GM23338 (cell line): Measurements from ENCODE around the gene PHLDB2. TPM values are rescaled to one million over a fixed set of nuclear protein-coding genes. Genes with fewer than 3 reads are reported as not detected.

Experiments used
- ATAC-seq: fragments of 200-7000 bp; cut with Tn5 transposase; 3 replicates; pipeline ENCODE4 v1.9.1; 2020
- DNase-seq: peaks from one replicate; pipeline ENCODE4 v3.0.0-alpha.2; 2015; ENCODE audit warnings: low spot score
- H2AFZ ChIP-seq: fragments of 200-600 bp; sonication (generic); 2 replicates; pipeline ENCODE4 v1.8.0; 2016; ENCODE audit warnings: antibody characterized with exemption, mild to moderate bottlenecking, moderate library complexity
- H3F3A ChIP-seq: fragments of 200-600 bp; sonication (generic); replicated peaks from 2 replicates; pipeline ENCODE4 v1.8.0; 2017; ENCODE audit warnings: antibody characterized with exemption, mixed run types, low read depth
- H3K27ac ChIP-seq: fragments of 200-600 bp; sonication (generic); 2 replicates; pipeline ENCODE4 v1.6.1; 2016; ENCODE audit warnings: low read depth
- H3K27me3 ChIP-seq: fragments of 200-600 bp; sonication (generic); 2 replicates; pipeline ENCODE4 v1.8.0; 2016; ENCODE audit warnings: mild to moderate bottlenecking, mixed run types, moderate library complexity; ENCODE audit not compliant: insufficient read depth
- H3K36me3 ChIP-seq: fragments of 200-600 bp; sonication (generic); 2 replicates; pipeline ENCODE4 v1.8.0; 2016; ENCODE audit warnings: mild to moderate bottlenecking; ENCODE audit not compliant: insufficient read depth
- H3K4me1 ChIP-seq: fragments of 200-600 bp; sonication (generic); 2 replicates; pipeline ENCODE4 v1.8.0; 2016; ENCODE audit warnings: mild to moderate bottlenecking, moderate library complexity; ENCODE audit not compliant: insufficient read depth
- H3K4me2 ChIP-seq: fragments of 200-600 bp; sonication (generic); 2 replicates; pipeline ENCODE4 v1.7.1; 2017; ENCODE audit warnings: mixed run types
- H3K4me3 ChIP-seq: fragments of 200-600 bp; sonication (generic); 2 replicates; pipeline ENCODE4 v1.6.1; 2016; ENCODE audit warnings: mixed run types
- H3K79me2 ChIP-seq: fragments of 200-600 bp; sonication (generic); replicated peaks from 2 replicates; pipeline ENCODE4 v1.8.0; 2017; ENCODE audit warnings: mild to moderate bottlenecking; ENCODE audit not compliant: insufficient read depth
- H3K9me2 ChIP-seq: fragments of 200-600 bp; sonication (generic); 2 replicates; pipeline ENCODE4 v1.8.0; 2017; ENCODE audit not compliant: insufficient read depth
- H4K20me1 ChIP-seq: fragments of 200-600 bp; sonication (generic); replicated peaks from 2 replicates; pipeline ENCODE4 v1.8.0; 2017; ENCODE audit warnings: mild to moderate bottlenecking; ENCODE audit not compliant: insufficient read depth
- H3K27ac Mint-ChIP-seq: 2 replicates; pipeline ENCODE4 v1.8.0; 2020; ENCODE audit warnings: inconsistent platforms, mild to moderate bottlenecking, moderate library complexity, mixed read lengths
- H3K27me3 Mint-ChIP-seq: 3 replicates; pipeline ENCODE4 v1.8.0; 2022; ENCODE audit warnings: low read depth, mild to moderate bottlenecking, moderate library complexity, mixed read lengths, inconsistent platforms; ENCODE audit not compliant: insufficient read depth, poor library complexity
- H3K36me3 Mint-ChIP-seq: 3 replicates; pipeline ENCODE4 v1.8.0; 2021; ENCODE audit warnings: low read depth, mild to moderate bottlenecking, inconsistent platforms, moderate library complexity, mixed read lengths
- H3K4me1 Mint-ChIP-seq: 3 replicates; pipeline ENCODE4 v1.8.0; 2020; ENCODE audit warnings: mild to moderate bottlenecking, inconsistent platforms, mixed read lengths
- H3K4me3 Mint-ChIP-seq: 3 replicates; pipeline ENCODE4 v1.8.0; 2021; ENCODE audit warnings: moderate library complexity, mild to moderate bottlenecking, inconsistent platforms, mixed read lengths
- H3K9me3 Mint-ChIP-seq: 3 replicates; pipeline ENCODE4 v1.8.0; 2020; ENCODE audit warnings: moderate library complexity, mild to moderate bottlenecking, inconsistent platforms, mixed read lengths
- CREB1 ChIP-seq: fragments of 250-450 bp; sonication (Bioruptor Pico); IDR thresholded peaks from 2 replicates; pipeline ENCODE4 v1.5.0; 2020; ENCODE audit warnings: low read depth, mild to moderate bottlenecking, moderate library complexity
- CTCF ChIP-seq, 2 experiments: fragments of 200-600 bp in 1 of 2; sonication (generic) in 1 of 2; conservative IDR thresholded peaks; 2 replicates each; pipeline versions ENCODE4 v1.5.1 to v1.6.1; 2016 to 2017; ENCODE audit warnings: antibody characterized with exemption in 2 of 2, low read depth in 2 of 2, mild to moderate bottlenecking in 2 of 2, moderate library complexity in 1 of 2
- EZH2 ChIP-seq: fragments of 200-600 bp; sonication (generic); IDR thresholded peaks from one replicate; pipeline ENCODE4 v1.8.0; 2017; ENCODE audit warnings: antibody characterized with exemption, mild to moderate bottlenecking, low read depth; ENCODE audit not compliant: unreplicated experiment
- EZH2phosphoT487 ChIP-seq: fragments of 200-600 bp; sonication (generic); IDR thresholded peaks from one replicate; pipeline ENCODE4 v1.8.1; 2018; ENCODE audit warnings: antibody characterized with exemption; ENCODE audit not compliant: unreplicated experiment
- JUNB ChIP-seq: IDR thresholded peaks from one replicate; pipeline ENCODE4 v1.6.1; 2016; ENCODE audit warnings: antibody characterized with exemption; ENCODE audit not compliant: unreplicated experiment
- NANOG ChIP-seq: IDR thresholded peaks from 2 replicates; pipeline ENCODE4 v1.6.1; 2016; ENCODE audit warnings: antibody characterized with exemption, borderline replicate concordance
- POLR2AphosphoS5 ChIP-seq: IDR thresholded peaks from 2 replicates; pipeline ENCODE4 v1.6.1; 2016; ENCODE audit warnings: antibody characterized with exemption, low read depth
- STAT1 ChIP-seq: IDR thresholded peaks from one replicate; pipeline ENCODE4 v1.6.1; 2016; ENCODE audit warnings: antibody characterized with exemption; ENCODE audit not compliant: unreplicated experiment
- ZNF114 ChIP-seq: fragments of 250-450 bp; sonication (Bioruptor Pico); IDR thresholded peaks from 2 replicates; pipeline ENCODE4 v1.5.0; 2020; ENCODE audit warnings: mild to moderate bottlenecking, moderate library complexity
- ZNF331 ChIP-seq: fragments of 250-450 bp; sonication (Bioruptor Pico); IDR thresholded peaks from 2 replicates; pipeline ENCODE4 v1.5.0; 2020; ENCODE audit warnings: low read depth, mild to moderate bottlenecking, moderate library complexity
- ZNF462 ChIP-seq: fragments of 250-450 bp; sonication (Bioruptor Pico); IDR thresholded peaks from 2 replicates; pipeline ENCODE4 v1.5.0; 2020; ENCODE audit warnings: mild to moderate bottlenecking, moderate library complexity
- polyA plus RNA-seq: library from polyadenylated mRNA; unstranded; fragments of >200 nt; fragmentation: Nextera tagmentation; extraction: Ambion mirVana; gene quantifications from 2 replicates; pipeline ENCODE4 v1.2.1, GENCODE V29; 2016
- total RNA-seq: library from RNA; depleted of rRNA; stranded (reverse); fragments of >200 nt; shearing (Covaris generic); gene quantifications from 2 replicates; pipeline ENCODE4 v1.2.3, GENCODE V29; 2014
- TF ChIP-seq, protein P1 (sequence below): IDR thresholded peaks from one replicate; pipeline ENCODE4 v1.6.1; 2018; ENCODE audit warnings: antibody characterized with exemption; ENCODE audit not compliant: unreplicated experiment
- TF ChIP-seq, protein P2 (sequence below): IDR thresholded peaks from 2 replicates; pipeline ENCODE4 v1.6.1; 2016; ENCODE audit warnings: antibody characterized with exemption

The PHLDB2 gene
- total and polyA plus RNA-seq, 2 experiments from 2014 or later, result 19.5 to 33.7 TPM

- Mint-ChIP-seq H3K27me3 (no peaks in the 10 kb centered on the region), H3K4me3 (no peak overlapping the region), H3K36me3 (peaks cover 3% of the 10 kb centered on the region; the same call in 1 of the 3 replicates), H3K9me3 (peaks cover 5% of the 10 kb centered on the region), H3K27ac (no peak overlapping the region), H3K4me1 (peaks cover 2% of the 10 kb centered on the region; the same call in 2 of the 3 replicates)
- no peak for DNase-seq
- no peak for TF ChIP-seq JUNB
- TF ChIP-seq, protein P1, sequence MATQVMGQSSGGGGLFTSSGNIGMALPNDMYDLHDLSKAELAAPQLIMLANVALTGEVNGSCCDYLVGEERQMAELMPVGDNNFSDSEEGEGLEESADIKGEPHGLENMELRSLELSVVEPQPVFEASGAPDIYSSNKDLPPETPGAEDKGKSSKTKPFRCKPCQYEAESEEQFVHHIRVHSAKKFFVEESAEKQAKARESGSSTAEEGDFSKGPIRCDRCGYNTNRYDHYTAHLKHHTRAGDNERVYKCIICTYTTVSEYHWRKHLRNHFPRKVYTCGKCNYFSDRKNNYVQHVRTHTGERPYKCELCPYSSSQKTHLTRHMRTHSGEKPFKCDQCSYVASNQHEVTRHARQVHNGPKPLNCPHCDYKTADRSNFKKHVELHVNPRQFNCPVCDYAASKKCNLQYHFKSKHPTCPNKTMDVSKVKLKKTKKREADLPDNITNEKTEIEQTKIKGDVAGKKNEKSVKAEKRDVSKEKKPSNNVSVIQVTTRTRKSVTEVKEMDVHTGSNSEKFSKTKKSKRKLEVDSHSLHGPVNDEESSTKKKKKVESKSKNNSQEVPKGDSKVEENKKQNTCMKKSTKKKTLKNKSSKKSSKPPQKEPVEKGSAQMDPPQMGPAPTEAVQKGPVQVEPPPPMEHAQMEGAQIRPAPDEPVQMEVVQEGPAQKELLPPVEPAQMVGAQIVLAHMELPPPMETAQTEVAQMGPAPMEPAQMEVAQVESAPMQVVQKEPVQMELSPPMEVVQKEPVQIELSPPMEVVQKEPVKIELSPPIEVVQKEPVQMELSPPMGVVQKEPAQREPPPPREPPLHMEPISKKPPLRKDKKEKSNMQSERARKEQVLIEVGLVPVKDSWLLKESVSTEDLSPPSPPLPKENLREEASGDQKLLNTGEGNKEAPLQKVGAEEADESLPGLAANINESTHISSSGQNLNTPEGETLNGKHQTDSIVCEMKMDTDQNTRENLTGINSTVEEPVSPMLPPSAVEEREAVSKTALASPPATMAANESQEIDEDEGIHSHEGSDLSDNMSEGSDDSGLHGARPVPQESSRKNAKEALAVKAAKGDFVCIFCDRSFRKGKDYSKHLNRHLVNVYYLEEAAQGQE, result no peak
- TF ChIP-seq NANOG, result no peak
- no peak for TF ChIP-seq STAT1
- TF ChIP-seq ZNF114 (CRISPR knock-in tag), result no peak
- TF ChIP-seq ZNF331 (CRISPR knock-in tag), result no peak
- TF ChIP-seq EZH2phosphoT487, result no peak
- TF ChIP-seq CTCF (conservative IDR thresholded peaks at IDR 0.05; ENCODE audit: low read depth in 2 of 2), result no peak
- TF ChIP-seq ZNF462 (CRISPR knock-in tag), result no peak
- no peak for TF ChIP-seq POLR2AphosphoS5
- TF ChIP-seq CREB1, result no peak
- TF ChIP-seq, protein P2, sequence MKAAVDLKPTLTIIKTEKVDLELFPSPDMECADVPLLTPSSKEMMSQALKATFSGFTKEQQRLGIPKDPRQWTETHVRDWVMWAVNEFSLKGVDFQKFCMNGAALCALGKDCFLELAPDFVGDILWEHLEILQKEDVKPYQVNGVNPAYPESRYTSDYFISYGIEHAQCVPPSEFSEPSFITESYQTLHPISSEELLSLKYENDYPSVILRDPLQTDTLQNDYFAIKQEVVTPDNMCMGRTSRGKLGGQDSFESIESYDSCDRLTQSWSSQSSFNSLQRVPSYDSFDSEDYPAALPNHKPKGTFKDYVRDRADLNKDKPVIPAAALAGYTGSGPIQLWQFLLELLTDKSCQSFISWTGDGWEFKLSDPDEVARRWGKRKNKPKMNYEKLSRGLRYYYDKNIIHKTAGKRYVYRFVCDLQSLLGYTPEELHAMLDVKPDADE, result no peak
- no peak for TF ChIP-seq EZH2
- Histone ChIP-seq H3K4me3 (no peak overlapping the region), H3F3A (no peaks in the 10 kb centered on the region), H3K27me3 (no peaks in the 10 kb centered on the region), H3K4me1 (no peaks in the 10 kb centered on the region), H3K27ac (no peak overlapping the region), H4K20me1 (no peaks in the 10 kb centered on the region), H3K36me3 (no peaks in the 10 kb centered on the region), H2AFZ (no peak overlapping the region), H3K9me2 (no peaks in the 10 kb centered on the region), H3K79me2 (no peaks in the 10 kb centered on the region), H3K4me2 (no peak overlapping the region)
- no peak for ATAC-seq
Measured at GRCh38 chr3:112020674-112021085, 161.6 kb downstream of the PHLDB2 start.
